ENCODE data around the gene ITPR1.

DNA sequence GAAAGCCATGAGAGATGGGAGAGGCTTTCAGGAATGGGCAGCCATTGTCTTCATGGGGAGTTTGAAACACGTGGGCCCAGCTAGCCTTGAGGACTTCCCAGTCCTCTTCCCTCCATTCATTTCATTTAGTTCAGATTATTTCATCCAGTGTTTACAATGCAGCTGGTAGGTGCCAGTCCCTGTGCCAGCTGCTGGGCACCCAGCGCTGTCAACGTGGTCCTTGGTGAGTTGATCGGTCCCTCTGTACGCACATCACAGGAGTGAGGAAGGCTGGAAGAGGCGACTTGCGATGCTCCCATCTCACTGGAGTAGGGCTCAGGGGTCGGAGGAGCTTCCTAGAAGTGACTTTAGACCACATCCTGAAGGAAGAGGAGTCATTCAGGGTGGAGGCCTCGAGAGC is 279.7 kb downstream of the ITPR1 start:
- TF ChIP-seq ZNF132 (tag by site-specific recombination; IDR thresholded peaks at IDR 0.05; ENCODE audit: borderline replicate concordance) (no peak), CTCF (tag by site-specific recombination; IDR thresholded peaks at IDR 0.05) (no peak), YY1 (tag by site-specific recombination; IDR thresholded peaks at IDR 0.05) (no peak), OVOL3 (tag by site-specific recombination; IDR thresholded peaks at IDR 0.05) (no peak), ZBTB17 (tag by site-specific recombination; IDR thresholded peaks at IDR 0.05) (no peak)
- TF ChIP-seq, protein P1, sequence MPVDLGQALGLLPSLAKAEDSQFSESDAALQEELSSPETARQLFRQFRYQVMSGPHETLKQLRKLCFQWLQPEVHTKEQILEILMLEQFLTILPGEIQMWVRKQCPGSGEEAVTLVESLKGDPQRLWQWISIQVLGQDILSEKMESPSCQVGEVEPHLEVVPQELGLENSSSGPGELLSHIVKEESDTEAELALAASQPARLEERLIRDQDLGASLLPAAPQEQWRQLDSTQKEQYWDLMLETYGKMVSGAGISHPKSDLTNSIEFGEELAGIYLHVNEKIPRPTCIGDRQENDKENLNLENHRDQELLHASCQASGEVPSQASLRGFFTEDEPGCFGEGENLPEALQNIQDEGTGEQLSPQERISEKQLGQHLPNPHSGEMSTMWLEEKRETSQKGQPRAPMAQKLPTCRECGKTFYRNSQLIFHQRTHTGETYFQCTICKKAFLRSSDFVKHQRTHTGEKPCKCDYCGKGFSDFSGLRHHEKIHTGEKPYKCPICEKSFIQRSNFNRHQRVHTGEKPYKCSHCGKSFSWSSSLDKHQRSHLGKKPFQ (tag by site-specific recombination; IDR thresholded peaks at IDR 0.05) = no peak

Measured in HEK293 (cell line).